IPS DF 6.9 (cell line): Measurements from ENCODE around the gene LCNL1.

ENCODE experiments used
- DNase-seq: peaks from one replicate; pipeline ENCODE4 v3.0.0-alpha.2; 2013; ENCODE audit warnings: low read depth, low spot score
- H3K27ac ChIP-seq: one replicate; pipeline ENCODE4 v1.5.1; 2013; ENCODE audit warnings: low read length, control low read depth
- H3K27me3 ChIP-seq: 2 replicates; pipeline ENCODE4 v1.6.1; 2013; ENCODE audit warnings: mild to moderate bottlenecking, low read length; ENCODE audit not compliant: control insufficient read depth, insufficient read depth
- H3K36me3 ChIP-seq: 2 replicates; pipeline ENCODE4 v1.6.1; 2013; ENCODE audit warnings: low read length; ENCODE audit not compliant: control insufficient read depth, insufficient read depth
- H3K4me1 ChIP-seq: 2 replicates; pipeline ENCODE4 v1.6.1; 2013; ENCODE audit warnings: low read length; ENCODE audit not compliant: control insufficient read depth, insufficient read depth
- H3K4me3 ChIP-seq: 2 replicates; pipeline ENCODE4 v1.5.1; 2013; ENCODE audit warnings: mild to moderate bottlenecking, low read length
- H3K9me3 ChIP-seq: 2 replicates; pipeline ENCODE4 v1.6.1; 2013; ENCODE audit warnings: low read length, inconsistent platforms; ENCODE audit not compliant: control insufficient read depth, insufficient read depth
- WGBS: extraction: QIAGEN DNeasy Blood & Tissue Kit; methylation state at CpG from one replicate; pipeline ENCODE4 v1.1.7; 2013; ENCODE audit warnings: mixed read lengths, missing lambda C conversion rate; ENCODE audit not compliant: insufficient read length, insufficient coverage; 5-methylcytosine and 5-hydroxymethylcytosine counted together

LCNL1 gene

DNA sequence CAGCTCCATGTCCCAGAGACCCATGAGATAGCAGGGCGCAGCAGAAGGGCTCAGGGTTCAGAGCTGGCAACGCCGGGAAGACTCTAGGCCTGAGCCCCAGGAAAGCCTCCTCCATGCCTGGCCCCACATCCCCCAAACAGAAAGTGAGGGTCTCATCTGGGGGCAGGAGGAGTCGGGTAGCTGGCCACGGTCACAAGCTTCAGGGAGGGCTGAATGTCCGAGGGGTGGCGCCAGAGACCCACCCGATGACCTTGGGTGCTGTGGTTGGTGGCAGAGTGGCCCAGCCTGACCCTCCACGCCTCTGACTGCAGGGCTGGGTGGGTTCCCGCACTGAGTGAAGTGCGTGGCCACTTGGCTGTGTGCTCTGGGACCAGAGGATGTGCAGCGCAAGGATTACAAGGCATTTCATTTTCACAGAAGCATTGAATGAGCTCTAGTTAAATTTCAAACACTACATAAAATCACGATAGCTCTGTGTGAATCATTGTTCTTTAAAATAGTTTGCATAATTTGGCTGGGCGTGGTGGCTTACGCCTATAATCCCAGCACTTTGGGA, 34.8 kb upstream of the LCNL1 start:
- Histone ChIP-seq H3K4me1 (peaks cover 5% of the 10 kb centered on the region; the same call in 1 of the 2 replicates), H3K27me3 (no peaks in the 10 kb centered on the region)
- peak; percentile 35 for DNase-seq

DNA sequence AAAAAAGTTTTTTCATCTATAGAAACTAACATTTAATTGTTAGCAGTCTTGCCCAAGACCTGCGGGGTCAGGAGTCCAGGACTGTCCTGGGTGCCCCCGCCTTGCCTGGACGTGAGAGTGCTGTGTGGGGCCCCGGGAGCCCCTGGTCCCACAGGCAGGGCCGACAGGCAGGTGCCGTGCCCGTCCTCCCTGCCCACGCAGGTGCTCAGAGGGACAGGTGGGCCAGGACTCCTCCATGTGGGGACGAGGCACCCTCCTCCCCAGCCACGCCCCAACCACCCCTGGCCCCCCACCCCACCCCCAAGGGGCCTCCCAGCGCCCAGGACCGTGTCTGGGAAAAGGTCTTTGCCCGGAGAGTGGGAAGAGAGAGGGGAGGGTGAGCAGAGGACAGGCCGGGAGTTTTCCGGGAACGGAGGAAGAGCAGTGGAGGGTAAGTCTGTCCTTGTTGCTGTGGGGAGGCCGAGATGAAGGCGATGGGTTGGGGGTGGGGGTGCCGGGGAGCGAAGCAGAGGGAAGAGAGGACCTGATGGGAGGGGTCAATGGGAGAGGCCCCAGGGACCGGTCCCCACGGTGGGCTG, 33.5 kb upstream of the LCNL1 start:
- peaks cover 3% of the 10 kb centered on the region; the same call in 1 of the 2 replicates for H3K4me1 ChIP-seq
- no peak for DNase-seq
- no peak overlapping the region for H3K27ac ChIP-seq
- peak overlapping the region; percentile 59; the same call in 1 of the 2 replicates for H3K4me3 ChIP-seq
- no peaks in the 10 kb centered on the region for H3K27me3 ChIP-seq
- H3K9me3 ChIP-seq: no peaks in the 10 kb centered on the region
- no CpG with 5 or more reads among the region's 22 CpGs for WGBS
- no peaks in the 10 kb centered on the region for H3K36me3 ChIP-seq

More for the DNA sequence above, 34.8 kb upstream of the LCNL1 start:
- WGBS: no CpG with 5 or more reads among the region's 15 CpGs
- H3K9me3 ChIP-seq: no peaks in the 10 kb centered on the region
- H3K4me3 ChIP-seq: no peak overlapping the region
- H3K27ac ChIP-seq: no peak overlapping the region
- H3K36me3 ChIP-seq: no peaks in the 10 kb centered on the region

GRCh38 chr9:136949817-136950655, 32.8 kb upstream of the LCNL1 start:
- Histone ChIP-seq H3K4me1 (peaks cover under 1% of the 10 kb centered on the region; the same call in 1 of the 2 replicates), H3K4me3 (peak overlapping the region; percentile 59), H3K27me3 (no peaks in the 10 kb centered on the region), H3K9me3 (no peaks in the 10 kb centered on the region), H3K27ac (no peak overlapping the region), H3K36me3 (no peaks in the 10 kb centered on the region; the same call in 1 of the 2 replicates)
- DNase-seq: peak; percentile 85
- no CpG with 5 or more reads among the region's 63 CpGs for WGBS

DNA sequence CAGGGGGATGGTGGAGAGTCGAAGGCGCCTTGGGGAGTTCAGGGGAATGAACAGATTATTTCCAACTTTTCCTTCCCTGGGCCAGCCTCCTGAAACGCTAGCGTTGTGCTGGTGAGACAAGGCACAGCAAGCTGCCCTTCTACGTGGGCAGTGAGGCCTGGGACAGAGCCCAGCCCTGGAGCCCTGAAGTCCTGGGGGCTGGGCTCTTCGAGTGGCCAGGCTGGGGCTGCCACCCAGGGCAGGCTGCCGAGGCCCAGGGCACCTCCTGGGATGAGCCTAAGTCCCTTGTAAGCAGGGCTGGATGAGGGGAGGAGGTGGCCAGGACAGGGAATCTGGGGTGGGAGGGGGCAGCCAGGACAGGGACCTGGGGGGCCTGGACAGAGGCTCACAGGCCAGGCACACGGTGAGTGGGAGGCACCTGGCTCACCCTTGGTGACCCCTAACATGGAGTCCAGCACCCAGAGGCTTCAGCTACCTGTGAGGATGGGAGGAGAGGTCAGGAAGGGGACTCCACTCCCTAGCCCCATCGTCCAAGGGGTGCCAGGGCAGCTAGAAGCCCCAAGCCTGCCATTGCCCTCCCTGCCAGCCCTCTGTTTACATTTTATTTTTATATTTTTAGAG, 32.0 kb upstream of the LCNL1 start:
- Histone ChIP-seq H3K4me1 (no peaks in the 10 kb centered on the region; the same call in 1 of the 2 replicates), H3K36me3 (no peaks in the 10 kb centered on the region; the same call in 1 of the 2 replicates), H3K27me3 (no peaks in the 10 kb centered on the region), H3K9me3 (no peaks in the 10 kb centered on the region), H3K4me3 (no peak overlapping the region), H3K27ac (no peak overlapping the region)
- no CpG with 5 or more reads among the region's 9 CpGs for WGBS
- no peak for DNase-seq

- Histone ChIP-seq H3K27ac (no peak within 1 kb of the TSS), H3K27me3 (no peaks in the 10 kb centered on the region), H3K4me1 (no peaks in the 10 kb centered on the region; the same call in 1 of the 2 replicates), H3K9me3 (no peaks in the 10 kb centered on the region), H3K4me3 (no peak within 1 kb of the TSS), H3K36me3 (no peaks in the 10 kb centered on the region; the same call in 1 of the 2 replicates)
- no CpG with 5 or more reads among the region's 14 CpGs for WGBS
- no peak for DNase-seq
These were observed 31.1 kb upstream of the LCNL1 start, which contains the start of gene LCN12 for GRCh38 chr9:136951541-136952320. LCN12 (plus strand) TSS chr9:136952273; CDS start chr9:136952328, 55 bp downstream.

- H3K27ac ChIP-seq: no peak overlapping the region
- H3K9me3 ChIP-seq: no peaks in the 10 kb centered on the region
- no peak for DNase-seq
- no peaks in the 10 kb centered on the region; the same call in 1 of the 2 replicates for H3K36me3 ChIP-seq
- no peaks in the 10 kb centered on the region; the same call in 1 of the 2 replicates for H3K4me1 ChIP-seq
- WGBS: no CpG with 5 or more reads among the region's 15 CpGs
- H3K4me3 ChIP-seq: no peak overlapping the region
- no peaks in the 10 kb centered on the region for H3K27me3 ChIP-seq
These were observed 30.4 kb upstream of the LCNL1 start for GRCh38 chr9:136952321-136952850.

DNA sequence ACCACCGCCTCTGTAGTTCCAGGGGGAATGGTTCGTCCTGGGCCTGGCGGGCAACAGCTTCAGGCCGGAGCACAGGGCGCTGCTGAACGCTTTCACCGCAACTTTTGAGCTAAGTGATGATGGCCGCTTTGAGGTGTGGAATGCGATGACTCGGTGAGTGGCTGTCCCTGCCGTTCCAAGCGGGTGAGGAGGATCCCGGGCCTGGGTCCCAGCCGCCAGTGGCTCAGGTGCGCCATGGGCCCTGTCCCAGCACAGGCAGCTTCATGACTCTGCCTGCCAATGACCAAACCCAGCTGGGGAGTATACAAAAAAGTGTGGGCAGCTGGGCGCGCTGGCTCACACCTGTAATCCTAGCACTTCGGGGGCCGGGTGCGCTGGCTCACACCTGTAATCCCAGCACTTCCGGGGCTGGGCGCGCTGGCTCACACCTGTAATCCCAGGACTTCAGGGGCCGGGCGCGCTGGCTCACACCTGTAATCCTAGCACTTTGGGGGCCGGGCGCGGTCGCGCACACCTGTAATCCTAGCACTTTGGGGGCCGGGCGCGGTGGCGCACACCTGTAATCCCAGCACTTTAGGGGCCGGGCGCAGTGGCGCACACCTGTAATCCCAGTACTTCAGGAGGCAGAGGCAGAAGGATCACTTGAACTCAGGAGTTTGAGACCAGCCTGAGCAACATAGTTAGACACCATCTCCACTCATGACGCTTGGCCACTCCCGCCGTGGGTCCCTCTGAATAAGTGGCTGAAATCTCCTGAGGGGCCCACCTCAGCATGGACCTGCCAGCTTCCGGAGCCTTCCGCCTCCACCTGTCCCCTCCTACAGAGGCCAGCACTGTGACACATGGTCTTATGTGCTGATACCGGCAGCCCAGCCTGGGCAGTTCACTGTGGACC, 29.7 kb upstream of the LCNL1 start:
- DNase-seq: no peak
- no peaks in the 10 kb centered on the region for H3K9me3 ChIP-seq
- no peak overlapping the region for H3K4me3 ChIP-seq
- no peaks in the 10 kb centered on the region; the same call in 1 of the 2 replicates for H3K4me1 ChIP-seq
- no peaks in the 10 kb centered on the region; the same call in 1 of the 2 replicates for H3K36me3 ChIP-seq
- H3K27me3 ChIP-seq: no peaks in the 10 kb centered on the region
- no peak overlapping the region for H3K27ac ChIP-seq
- no CpG with 5 or more reads among the region's 44 CpGs for WGBS

GRCh38 chr9:136953771-136954269, 29.0 kb upstream of the LCNL1 start:
- H3K9me3 ChIP-seq: no peaks in the 10 kb centered on the region
- no peak for DNase-seq
- no peak overlapping the region for H3K4me3 ChIP-seq
- no peaks in the 10 kb centered on the region; the same call in 1 of the 2 replicates for H3K4me1 ChIP-seq
- H3K27me3 ChIP-seq: no peaks in the 10 kb centered on the region
- no peak overlapping the region for H3K27ac ChIP-seq
- no peaks in the 10 kb centered on the region; the same call in 1 of the 2 replicates for H3K36me3 ChIP-seq
- no CpG with 5 or more reads among the region's 19 CpGs for WGBS
